HFF-Myc (cell line): Measurements from ENCODE around the gene AGBL1.

Source experiments
- DNase-seq: peaks from one replicate; pipeline ENCODE4 v3.0.0-alpha.2; 2011; ENCODE audit warnings: low read depth; ENCODE audit errors: extremely low read depth
- H3K4me3 ChIP-seq: replicated peaks from 2 replicates; pipeline ENCODE4 v1.5.1; 2011; ENCODE audit warnings: low read depth, mild to moderate bottlenecking, control low read depth, low read length
- TF ChIP-seq, protein P1 (sequence below): IDR thresholded peaks from 2 replicates; pipeline ENCODE4 v1.5.1; 2012; ENCODE audit warnings: mild to moderate bottlenecking, low read depth, low read length, control low read depth; ENCODE audit errors: missing control alignments

The AGBL1 gene

DNA sequence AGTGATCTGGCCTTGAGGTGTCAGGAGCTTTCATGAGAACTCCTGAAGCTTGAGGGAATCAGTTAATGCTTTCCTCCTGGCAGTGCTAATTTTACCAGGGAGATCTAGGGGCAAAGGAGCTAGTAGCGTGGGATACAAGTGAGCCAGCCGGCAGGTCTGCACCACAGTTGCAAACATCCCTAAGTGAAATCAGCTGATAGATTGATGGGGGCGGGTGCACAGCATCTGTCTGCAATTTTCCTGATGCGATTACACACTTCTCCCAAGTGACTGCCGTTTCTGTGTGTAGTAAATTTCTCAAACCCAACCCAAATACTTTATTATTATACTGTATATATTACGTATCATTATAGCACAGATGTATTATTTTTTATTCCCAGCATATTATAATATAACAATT, 304.5 kb downstream of the AGBL1 start:
- no peak overlapping the region for H3K4me3 ChIP-seq
- TF ChIP-seq, protein P1, sequence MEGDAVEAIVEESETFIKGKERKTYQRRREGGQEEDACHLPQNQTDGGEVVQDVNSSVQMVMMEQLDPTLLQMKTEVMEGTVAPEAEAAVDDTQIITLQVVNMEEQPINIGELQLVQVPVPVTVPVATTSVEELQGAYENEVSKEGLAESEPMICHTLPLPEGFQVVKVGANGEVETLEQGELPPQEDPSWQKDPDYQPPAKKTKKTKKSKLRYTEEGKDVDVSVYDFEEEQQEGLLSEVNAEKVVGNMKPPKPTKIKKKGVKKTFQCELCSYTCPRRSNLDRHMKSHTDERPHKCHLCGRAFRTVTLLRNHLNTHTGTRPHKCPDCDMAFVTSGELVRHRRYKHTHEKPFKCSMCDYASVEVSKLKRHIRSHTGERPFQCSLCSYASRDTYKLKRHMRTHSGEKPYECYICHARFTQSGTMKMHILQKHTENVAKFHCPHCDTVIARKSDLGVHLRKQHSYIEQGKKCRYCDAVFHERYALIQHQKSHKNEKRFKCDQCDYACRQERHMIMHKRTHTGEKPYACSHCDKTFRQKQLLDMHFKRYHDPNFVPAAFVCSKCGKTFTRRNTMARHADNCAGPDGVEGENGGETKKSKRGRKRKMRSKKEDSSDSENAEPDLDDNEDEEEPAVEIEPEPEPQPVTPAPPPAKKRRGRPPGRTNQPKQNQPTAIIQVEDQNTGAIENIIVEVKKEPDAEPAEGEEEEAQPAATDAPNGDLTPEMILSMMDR = no peak
- DNase-seq = no peak

DNA sequence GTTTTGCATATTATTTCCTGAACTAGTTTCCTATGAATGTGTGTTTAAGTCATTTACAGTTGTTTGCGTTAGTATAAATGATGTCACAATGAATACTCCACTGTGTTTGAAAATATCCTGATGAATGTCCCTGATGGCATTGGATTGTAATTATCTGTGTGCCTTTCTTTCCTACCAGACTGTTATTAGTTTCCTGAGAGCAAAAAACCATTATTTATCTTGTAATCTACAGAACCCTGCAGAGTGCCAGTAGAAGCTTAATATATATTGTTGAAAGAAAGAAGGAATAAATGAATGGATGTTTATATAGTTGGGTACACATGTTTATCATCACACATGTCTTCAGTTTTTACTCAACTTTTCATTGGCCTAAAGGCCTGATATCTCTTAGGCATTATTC, 312.6 kb downstream of the AGBL1 start:
- DNase-seq = no peak
- H3K4me3 ChIP-seq = no peak overlapping the region
- TF ChIP-seq, protein P1 = no peak

DNA sequence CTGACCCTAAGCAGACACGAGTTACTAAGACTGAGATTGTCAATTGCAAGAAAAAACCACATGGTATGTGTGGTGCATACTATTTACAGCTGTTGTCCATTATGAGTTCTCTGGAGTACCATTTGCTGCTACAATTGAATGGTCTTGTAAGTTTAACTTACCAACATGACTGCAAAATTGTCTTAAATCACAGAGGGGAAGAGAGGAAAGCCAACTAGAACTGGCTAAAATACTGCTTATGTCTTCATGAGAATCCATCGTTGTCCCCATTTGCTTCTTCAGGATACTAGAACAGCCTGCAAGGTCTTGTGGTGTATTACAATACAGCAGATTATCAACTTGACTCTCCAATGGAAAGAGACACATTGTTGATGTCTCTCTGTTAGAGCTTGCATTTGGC, 313.2 kb downstream of the AGBL1 start:
- no peak for DNase-seq
- TF ChIP-seq, protein P1 = no peak
- H3K4me3 ChIP-seq = no peak overlapping the region

DNA sequence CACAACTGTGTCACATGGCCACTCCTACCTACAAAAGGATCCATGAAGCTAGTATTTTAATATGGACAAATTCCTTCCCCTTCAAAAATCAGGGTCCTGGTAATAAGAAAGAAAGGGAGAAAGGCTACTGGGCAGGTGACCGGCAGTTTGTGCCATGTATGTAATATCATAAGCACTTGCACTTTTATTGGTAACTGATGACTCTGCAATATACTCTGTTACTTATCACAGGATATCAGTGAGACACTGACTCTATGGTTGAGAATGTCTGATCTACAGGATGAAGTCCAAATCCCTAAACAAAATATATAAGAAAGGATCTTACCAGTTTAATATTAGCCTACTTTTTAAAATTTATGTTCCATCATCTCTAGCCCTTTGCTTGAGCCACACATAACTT, 315.2 kb downstream of the AGBL1 start:
- TF ChIP-seq, protein P1 = no peak
- no peak overlapping the region for H3K4me3 ChIP-seq

DNA sequence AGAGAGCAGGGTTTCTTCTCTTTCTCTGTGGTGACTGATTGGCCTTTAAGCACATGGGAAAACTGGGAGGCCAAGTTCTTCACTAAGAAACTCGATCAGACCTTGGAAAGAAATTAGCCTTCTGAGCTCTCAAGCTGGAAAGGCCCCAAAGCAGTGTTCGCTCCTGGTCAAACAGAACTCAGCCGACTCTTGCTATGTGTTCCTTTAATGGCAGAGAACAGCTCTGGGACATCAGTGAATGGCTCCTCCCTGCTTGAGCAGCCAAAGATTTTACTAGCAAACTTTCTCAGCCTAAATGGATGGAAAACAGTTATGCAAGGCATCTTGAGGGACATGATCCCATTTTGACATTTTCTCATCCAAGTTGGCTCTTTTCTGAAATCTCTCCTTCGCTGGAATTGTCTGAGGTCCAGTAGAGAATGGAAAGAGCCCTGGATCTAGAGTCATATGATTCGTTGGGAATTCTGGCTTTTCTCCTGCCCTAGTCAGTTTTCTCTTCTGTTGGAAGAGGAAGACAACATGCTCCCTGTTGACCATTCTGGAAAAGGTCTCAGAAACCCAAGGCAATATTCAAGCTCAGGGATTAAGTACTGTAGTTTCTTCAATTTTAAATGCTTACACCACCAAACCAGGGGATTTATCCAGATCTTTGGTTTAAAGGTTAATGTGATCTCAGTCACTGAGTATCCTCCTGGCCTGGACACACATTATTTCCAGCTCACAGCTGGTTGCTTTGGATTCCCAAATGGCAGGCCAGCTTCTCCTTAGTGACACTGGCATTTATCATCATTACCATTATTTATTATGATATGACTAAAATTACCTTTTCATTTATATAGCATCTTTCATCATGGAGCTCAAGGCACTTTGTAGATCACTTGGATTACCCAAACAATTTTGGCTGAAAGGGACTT, 319.6 kb downstream of the AGBL1 start:
- no peak overlapping the region for H3K4me3 ChIP-seq
- no peak for DNase-seq
- TF ChIP-seq, protein P1 = no peak

More for the DNA sequence above, 315.2 kb downstream of the AGBL1 start:
- DNase-seq = no peak

DNA sequence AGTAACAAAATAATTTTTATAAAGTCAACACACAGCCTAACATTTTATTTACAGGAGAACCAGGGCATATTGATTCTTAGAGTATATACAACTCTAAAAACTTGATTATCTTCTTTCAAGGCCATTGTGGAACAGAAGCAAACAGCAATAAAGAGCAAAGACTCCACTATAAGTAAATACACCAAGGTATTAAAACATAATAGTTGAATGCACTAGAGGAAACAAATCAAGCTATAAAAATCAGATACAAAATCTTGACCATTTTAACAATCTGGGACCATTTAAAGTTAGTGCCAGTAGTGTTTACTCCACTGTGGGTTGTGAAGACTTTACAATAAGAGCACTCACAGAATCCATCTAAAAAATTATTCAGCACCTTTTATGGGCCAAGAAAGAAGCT, 323.6 kb downstream of the AGBL1 start:
- TF ChIP-seq, protein P1 = no peak
- no peak overlapping the region for H3K4me3 ChIP-seq
- no peak for DNase-seq
